H9 (cell line): ENCODE data around the gene NXN. TPM values are rescaled to one million over a fixed set of nuclear protein-coding genes. Genes with fewer than 3 reads are reported as not detected.
A peak's percentile ranks its signal among the peaks of the same experiment; 100 is the strongest.

ENCODE experiments used
- DNase-seq: peaks from one replicate; pipeline ENCODE4 v3.0.0-alpha.2; 2017
- H2AFZ ChIP-seq: one replicate; pipeline ENCODE4 v1.6.1; 2013; ENCODE audit warnings: mild to moderate bottlenecking, low read length, control low read depth, moderate library complexity
- H2AK5ac ChIP-seq: 2 replicates; pipeline ENCODE4 v1.6.1; 2013; ENCODE audit warnings: low read length, control low read depth, mixed read lengths; ENCODE audit not compliant: insufficient read length
- H2BK120ac ChIP-seq: one replicate; pipeline ENCODE4 v1.6.1; 2013; ENCODE audit warnings: low read depth, mild to moderate bottlenecking, low read length, control low read depth, inconsistent platforms; ENCODE audit not compliant: poor library complexity, severe bottlenecking
- H2BK12ac ChIP-seq: 2 replicates; pipeline ENCODE4 v1.6.1; 2013; ENCODE audit warnings: low read length, control low read depth, mixed read lengths, low read depth; ENCODE audit not compliant: insufficient read length
- H2BK15ac ChIP-seq: 2 replicates; pipeline ENCODE4 v1.6.1; 2013; ENCODE audit warnings: low read depth, low read length, control low read depth
- H2BK20ac ChIP-seq: one replicate; pipeline ENCODE4 v1.6.1; 2013; ENCODE audit warnings: low read depth, mild to moderate bottlenecking, low read length, control low read depth, inconsistent platforms; ENCODE audit not compliant: poor library complexity, severe bottlenecking
- H2BK5ac ChIP-seq: 2 replicates; pipeline ENCODE4 v1.6.1; 2013; ENCODE audit warnings: low read length, control low read depth, mixed read lengths; ENCODE audit not compliant: insufficient read length
- H3K14ac ChIP-seq: 2 replicates; pipeline ENCODE4 v1.6.1; 2013; ENCODE audit warnings: low read length, control low read depth; ENCODE audit not compliant: insufficient read depth
- H3K18ac ChIP-seq: 2 replicates; pipeline ENCODE4 v1.6.1; 2013; ENCODE audit warnings: low read depth, mild to moderate bottlenecking, mixed read lengths, low read length, control low read depth; ENCODE audit not compliant: insufficient read length
- H3K23ac ChIP-seq: 2 replicates; pipeline ENCODE4 v1.6.1; 2013; ENCODE audit warnings: low read length, control low read depth, mixed read lengths, low read depth; ENCODE audit not compliant: insufficient read length
- H3K23me2 ChIP-seq: 2 replicates; pipeline ENCODE4 v1.6.1; 2013; ENCODE audit warnings: low read depth, mild to moderate bottlenecking, mixed read lengths, low read length, control low read depth; ENCODE audit not compliant: insufficient read length, poor library complexity, severe bottlenecking
- H3K27ac ChIP-seq: 2 replicates; pipeline ENCODE4 v1.5.1; 2013; ENCODE audit warnings: low read length, control low read depth, mixed read lengths, low read depth; ENCODE audit not compliant: insufficient read length
- H3K27me3 ChIP-seq: 2 replicates; pipeline ENCODE4 v1.6.1; 2013; ENCODE audit warnings: low read length, control low read depth, inconsistent platforms; ENCODE audit not compliant: insufficient read depth
- H3K4ac ChIP-seq: 2 replicates; pipeline ENCODE4 v1.6.1; 2013; ENCODE audit warnings: low read depth, mild to moderate bottlenecking, control low read depth, inconsistent platforms, low read length, moderate library complexity
- H3K4me1 ChIP-seq: 2 replicates; pipeline ENCODE4 v1.6.1; 2013; ENCODE audit warnings: low read length, control low read depth, inconsistent platforms; ENCODE audit not compliant: insufficient read depth
- H3K4me2 ChIP-seq: 2 replicates; pipeline ENCODE4 v1.6.1; 2013; ENCODE audit warnings: low read length, control low read depth, mixed read lengths; ENCODE audit not compliant: insufficient read length, insufficient read depth
- H3K56ac ChIP-seq: 2 replicates; pipeline ENCODE4 v1.6.1; 2013; ENCODE audit warnings: low read depth, mild to moderate bottlenecking, mixed read lengths, low read length, control low read depth; ENCODE audit not compliant: insufficient read length
- H3K79me1 ChIP-seq: 2 replicates; pipeline ENCODE4 v1.6.1; 2013; ENCODE audit warnings: low read depth, mild to moderate bottlenecking, moderate library complexity, low read length, control low read depth, inconsistent platforms; ENCODE audit not compliant: insufficient read depth, poor library complexity, severe bottlenecking
- H3K79me2 ChIP-seq: 2 replicates; pipeline ENCODE4 v1.6.1; 2013; ENCODE audit warnings: low read length, control low read depth, inconsistent platforms; ENCODE audit not compliant: insufficient read depth
- H3K9ac ChIP-seq: 2 replicates; pipeline ENCODE4 v1.6.1; 2013; ENCODE audit warnings: low read length, control low read depth, mixed read lengths; ENCODE audit not compliant: insufficient read length; ENCODE audit errors: extremely low read depth
- H3K9me3 ChIP-seq: one replicate; pipeline ENCODE4 v1.6.1; 2013; ENCODE audit warnings: low read depth, low read length, inconsistent platforms; ENCODE audit not compliant: control insufficient read depth
- H3T11ph ChIP-seq: one replicate; pipeline ENCODE4 v1.6.1; 2013; ENCODE audit warnings: mild to moderate bottlenecking, low read length, control low read depth, inconsistent platforms
- H4K20me1 ChIP-seq: one replicate; pipeline ENCODE4 v1.6.1; 2013; ENCODE audit not compliant: control insufficient read depth, insufficient read length, insufficient read depth
- H4K5ac ChIP-seq: 2 replicates; pipeline ENCODE4 v1.6.1; 2013; ENCODE audit warnings: low read depth, mild to moderate bottlenecking, mixed read lengths, low read length, control low read depth; ENCODE audit not compliant: insufficient read length
- H4K8ac ChIP-seq: replicated peaks from 2 replicates; pipeline ENCODE4 v1.6.1; 2013; ENCODE audit warnings: low read length, control low read depth, mixed read lengths, low read depth; ENCODE audit not compliant: insufficient read length
- H4K91ac ChIP-seq: 2 replicates; pipeline ENCODE4 v1.6.1; 2013; ENCODE audit warnings: low read depth, mild to moderate bottlenecking, moderate library complexity, mixed read lengths, low read length, control low read depth; ENCODE audit not compliant: insufficient read length
- H3K27ac Mint-ChIP-seq, 3 experiments: 2 replicates in 2 of 3; 3 replicates in 1 of 3; pipeline ENCODE4 v1.8.0; 2020 to 2021; ENCODE audit warnings: mixed read lengths in 3 of 3, mild to moderate bottlenecking in 1 of 3, moderate library complexity in 1 of 3
- H3K27me3 Mint-ChIP-seq: 2 replicates; pipeline ENCODE4 v1.8.0; 2021; ENCODE audit warnings: low read depth, mild to moderate bottlenecking, moderate library complexity, mixed read lengths
- H3K36me3 Mint-ChIP-seq, 3 experiments: 2 replicates in 2 of 3; 3 replicates in 1 of 3; pipeline ENCODE4 v1.8.0; 2020 to 2021; ENCODE audit warnings: low read depth in 3 of 3, mixed read lengths in 3 of 3; ENCODE audit not compliant: insufficient read depth in 1 of 3
- H3K4me1 Mint-ChIP-seq, 2 experiments: 2 replicates each; pipeline ENCODE4 v1.8.0; 2020; ENCODE audit warnings: mixed read lengths in 2 of 2
- H3K4me3 Mint-ChIP-seq, 2 experiments: 2 replicates in 1 of 2; 3 replicates in 1 of 2; pipeline ENCODE4 v1.8.0; 2020 to 2021; ENCODE audit warnings: mild to moderate bottlenecking in 2 of 2, mixed read lengths in 2 of 2, moderate library complexity in 1 of 2
- H3K9me3 Mint-ChIP-seq, 2 experiments: 2 replicates in 1 of 2; 3 replicates in 1 of 2; pipeline ENCODE4 v1.8.0; 2020; ENCODE audit warnings: mild to moderate bottlenecking in 2 of 2, mixed read lengths in 2 of 2, moderate library complexity in 1 of 2
- CTCF ChIP-seq: fragments of 200-600 bp; sonication (generic); conservative IDR thresholded peaks from 3 replicates; pipeline ENCODE4 v1.8.0; 2021; ENCODE audit warnings: antibody characterized with exemption, mild to moderate bottlenecking
- WGBS: extraction: QIAGEN DNeasy Blood & Tissue Kit; methylation state at CpG from one replicate; pipeline ENCODE4 v1.1.7; 2013; ENCODE audit warnings: missing lambda C conversion rate, low lambda C conversion rate, mixed read lengths; ENCODE audit not compliant: insufficient read length; ENCODE audit errors: extremely low coverage; 5-methylcytosine and 5-hydroxymethylcytosine counted together
- total RNA-seq: library from RNA; stranded (reverse); gene quantifications from 2 replicates; pipeline ENCODE4 v1.2.1, GENCODE V29; 2021

NXN gene
- total RNA-seq, 1 experiment from 2014 or later: 93.6 TPM

DNA sequence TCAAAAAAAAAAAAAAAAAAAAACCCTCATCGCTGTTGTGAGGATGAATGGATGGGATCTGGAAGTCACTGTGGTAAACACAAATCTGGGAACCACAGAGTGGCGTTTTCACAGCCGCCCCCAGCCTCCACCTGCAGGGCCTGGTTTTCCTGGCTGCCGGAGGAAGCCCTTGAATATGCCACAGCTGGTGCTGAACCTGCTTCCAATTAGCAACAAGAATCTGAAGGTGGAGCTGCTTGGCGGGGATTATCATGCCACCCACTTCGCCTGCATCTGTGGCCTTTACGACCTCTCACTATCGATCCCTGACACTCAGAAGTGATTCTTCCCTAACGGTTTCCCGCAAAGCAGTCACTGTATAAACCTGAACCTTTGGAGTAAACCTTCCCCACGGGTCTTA lies 181.3 kb downstream of the NXN start:
- H2BK120ac ChIP-seq: no peak overlapping the region
- no peak overlapping the region for H3K4ac ChIP-seq
- H3K4me1 ChIP-seq: no peaks in the 10 kb centered on the region
- no peak overlapping the region for H3K18ac ChIP-seq
- WGBS: no CpG with 5 or more reads among the region's 11 CpGs
- no peak overlapping the region for H4K5ac ChIP-seq
- H4K20me1 ChIP-seq: no peaks in the 10 kb centered on the region
- no peak overlapping the region for H3K9ac ChIP-seq
- no peak for DNase-seq
- no peaks in the 10 kb centered on the region for H3K79me1 ChIP-seq
- no peaks in the 10 kb centered on the region for H3K9me3 Mint-ChIP-seq
- no peak overlapping the region for H2AFZ ChIP-seq
- no peaks in the 10 kb centered on the region for H3K23me2 ChIP-seq
- no peak for TF ChIP-seq CTCF
- no peak overlapping the region for H4K8ac ChIP-seq
- H4K91ac ChIP-seq: no peak overlapping the region
- no peak overlapping the region for H3K56ac ChIP-seq
- H3K4me1 Mint-ChIP-seq: peaks cover 10 to 15% of the 10 kb centered on the region in 2 experiments
- no peak overlapping the region for H3T11ph ChIP-seq
- H3K4me3 Mint-ChIP-seq: no peak overlapping the region
- H3K27ac ChIP-seq: no peak overlapping the region
- no peaks in the 10 kb centered on the region for H3K9me3 ChIP-seq
- no peaks in the 10 kb centered on the region for H3K79me2 ChIP-seq
- H3K36me3 Mint-ChIP-seq: peaks cover 3 to 39% (median 30%) of the 10 kb centered on the region in 3 experiments; a peak in 6 of 7 replicates
- 0 out of 7 replicates have a peak overlapping the region, but pooled peaks of 1 of the 3 experiments have one; percentile 61 for H3K27ac Mint-ChIP-seq
- H3K23ac ChIP-seq: no peak overlapping the region
- H2BK20ac ChIP-seq: no peak overlapping the region
- H3K14ac ChIP-seq: no peak overlapping the region
- H2AK5ac ChIP-seq: no peak overlapping the region
- H3K27me3 Mint-ChIP-seq: no peaks in the 10 kb centered on the region
- no peak overlapping the region for H3K4me2 ChIP-seq
- H2BK15ac ChIP-seq: no peak overlapping the region
- H2BK12ac ChIP-seq: no peak overlapping the region
- no peak overlapping the region for H2BK5ac ChIP-seq
- no peaks in the 10 kb centered on the region for H3K27me3 ChIP-seq
